Fibroblast of upper back skin (primary cell): ENCODE data around the gene TRIM2.
"Not testable (repeated sequence)": the region's sequence is repeated elsewhere in the genome, so short reads cannot be mapped to it uniquely, and the experiment has no call there.

Experiments
- DNase-seq: peaks from one replicate; pipeline ENCODE4 v3.0.0-alpha.2; 2013

Gene TRIM2

DNA sequence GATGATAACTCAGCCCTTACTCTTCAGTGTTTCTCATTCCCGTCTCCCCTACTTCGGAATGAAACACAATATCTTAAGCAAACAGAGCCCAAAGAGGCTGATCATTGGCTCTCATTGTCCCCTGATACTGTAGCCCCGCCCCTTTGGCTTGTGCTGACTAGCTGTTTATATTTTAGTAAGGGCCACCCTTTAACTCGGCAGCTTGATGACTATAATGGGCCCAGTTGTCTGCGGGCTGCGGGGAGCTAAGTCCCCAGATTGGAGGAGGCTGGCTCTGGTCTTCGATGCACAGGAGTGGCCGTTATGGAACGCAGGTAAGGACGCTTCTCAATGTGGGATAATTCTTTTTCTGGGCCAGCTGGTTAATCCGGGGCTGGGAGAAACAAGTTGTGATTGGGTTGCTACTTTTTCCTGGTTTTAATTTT, at the start of gene TRIM2:
TRIM2 (plus strand) TSS at position 197 of the 425 bp plus-strand sequence; CDS start at position 285, 88 bp downstream.
- DNase-seq, result peak; percentile 70

DNA sequence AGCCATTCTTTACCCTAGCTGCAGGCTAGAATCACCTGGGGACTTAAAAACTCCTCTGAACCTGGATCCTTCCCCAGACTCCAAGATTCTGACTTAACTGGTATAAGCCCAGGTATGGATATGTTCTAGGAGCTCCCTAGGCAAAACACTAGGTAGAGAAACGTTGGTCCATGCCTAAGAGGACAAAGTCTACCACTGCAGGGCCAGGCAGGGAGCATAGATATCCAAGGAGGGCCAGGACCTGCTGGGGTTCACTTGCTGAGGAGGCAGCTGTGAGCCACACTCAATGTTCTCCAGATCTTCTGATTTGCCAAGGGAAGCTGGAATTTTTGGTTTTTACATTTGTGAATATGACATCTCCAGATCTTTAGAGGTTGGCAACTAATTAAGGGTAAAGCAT, 48.6 kb upstream of the TRIM2 start:
- no peak for DNase-seq

DNA sequence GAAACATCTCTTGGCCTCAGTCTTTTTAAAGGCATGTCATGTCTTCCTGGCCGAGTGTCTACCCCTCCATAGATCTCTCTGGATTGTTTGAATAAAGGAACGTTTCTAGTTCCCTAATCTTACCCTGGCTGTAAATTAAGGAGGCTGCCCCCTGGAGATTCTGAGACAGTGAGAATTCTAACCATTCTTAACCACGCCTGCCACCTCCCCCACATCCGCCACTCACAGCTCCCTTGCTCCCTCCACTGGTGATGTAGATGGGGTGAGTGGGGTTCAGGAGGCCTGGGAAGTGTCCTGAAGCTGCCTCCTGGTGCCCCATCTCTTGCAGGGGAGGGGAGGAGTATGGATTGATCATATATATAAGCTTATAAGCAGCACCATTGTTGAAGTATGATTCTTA, 48.0 kb upstream of the TRIM2 start:
- peak; percentile 68 for DNase-seq

DNA sequence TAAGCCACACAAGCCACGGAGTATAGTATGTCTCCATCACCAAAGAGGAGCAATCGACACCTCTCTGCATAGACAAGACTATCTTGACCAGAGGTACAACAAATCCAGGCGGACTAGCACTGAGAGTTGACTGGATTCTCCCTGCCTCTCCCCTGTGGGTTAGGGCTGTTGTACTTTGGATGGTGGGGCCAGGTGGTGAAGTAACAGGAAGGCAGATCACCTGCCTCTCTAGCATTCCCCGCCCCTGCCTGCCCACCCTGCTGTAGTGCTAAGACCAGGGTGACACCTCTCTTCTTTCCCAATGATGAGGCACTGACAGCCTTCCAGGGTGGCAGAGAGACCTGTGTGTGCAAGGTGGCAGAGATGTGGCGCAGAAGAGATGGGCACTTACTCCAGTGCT, 47.5 kb upstream of the TRIM2 start:
- DNase-seq, result no peak

DNA sequence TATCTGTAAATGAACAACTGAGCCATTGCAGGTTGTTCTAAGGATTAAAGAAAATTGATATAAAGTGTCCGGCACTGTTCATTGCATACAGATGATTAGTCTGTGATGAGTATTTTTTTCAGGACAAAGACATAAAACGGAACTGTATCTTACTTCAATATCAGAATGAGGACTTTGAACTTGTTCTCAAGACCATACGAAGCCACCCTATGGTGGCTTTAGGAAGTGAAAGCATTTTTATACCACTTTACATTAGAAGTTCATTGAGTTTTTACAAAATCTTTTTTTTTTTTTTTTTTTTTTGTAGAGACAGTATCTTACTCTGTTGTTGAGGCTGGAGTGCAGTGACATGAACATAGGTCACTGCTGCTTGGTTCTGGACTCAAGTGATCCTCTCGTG, 45.2 kb upstream of the TRIM2 start:
- DNase-seq, result peak; percentile 13

- DNase-seq, result peak; percentile 86
These were observed 44.5 kb upstream of the TRIM2 start for GRCh38 chr4:153159728-153160221.

DNA sequence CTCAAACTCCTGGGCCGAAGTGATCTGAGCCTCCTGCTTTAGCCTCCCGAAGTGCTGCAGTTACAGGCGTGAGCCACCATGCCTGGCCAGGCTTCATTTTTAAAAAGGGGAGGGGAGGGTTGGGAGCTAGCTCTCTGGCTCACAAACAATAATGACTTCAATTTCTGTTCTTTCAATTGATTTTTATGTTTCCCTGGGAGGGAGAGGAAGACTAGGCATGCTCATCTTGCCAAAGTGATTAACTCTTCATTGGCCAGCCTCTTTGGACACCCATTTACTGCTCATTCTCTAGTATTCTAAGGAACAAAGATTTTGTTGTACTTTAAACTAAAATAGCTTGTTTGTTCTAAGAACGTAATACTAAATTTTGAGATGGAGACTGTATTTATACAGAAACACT, 43.4 kb upstream of the TRIM2 start:
- DNase-seq, result no peak

GRCh38 chr4:153161226-153161963, 42.8 kb upstream of the TRIM2 start:
- DNase-seq, result peak; percentile 63

DNA sequence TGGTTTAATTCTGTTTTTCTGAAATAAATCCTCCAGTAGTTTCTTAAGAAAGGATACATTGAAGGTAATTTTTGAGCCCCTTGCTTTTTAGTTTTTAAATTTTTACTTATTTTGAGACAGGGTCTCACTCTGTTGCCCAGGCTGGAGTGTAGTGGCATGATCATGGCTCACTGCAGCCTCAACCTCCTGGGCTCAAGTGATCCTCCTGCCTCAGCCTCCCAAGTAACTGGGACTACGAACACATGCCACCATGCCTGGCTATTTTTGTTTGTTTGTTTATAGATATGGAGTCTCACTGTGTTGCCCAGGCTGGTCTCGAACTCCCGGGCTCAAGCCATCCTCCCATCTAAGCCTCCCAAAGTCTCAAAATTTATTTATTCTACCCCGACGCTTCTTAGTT, 39.0 kb upstream of the TRIM2 start:
- not testable (repeated sequence) for DNase-seq

- DNase-seq, result peak; percentile 73
These were observed 37.3 kb upstream of the TRIM2 start for GRCh38 chr4:153166716-153167501.

DNA sequence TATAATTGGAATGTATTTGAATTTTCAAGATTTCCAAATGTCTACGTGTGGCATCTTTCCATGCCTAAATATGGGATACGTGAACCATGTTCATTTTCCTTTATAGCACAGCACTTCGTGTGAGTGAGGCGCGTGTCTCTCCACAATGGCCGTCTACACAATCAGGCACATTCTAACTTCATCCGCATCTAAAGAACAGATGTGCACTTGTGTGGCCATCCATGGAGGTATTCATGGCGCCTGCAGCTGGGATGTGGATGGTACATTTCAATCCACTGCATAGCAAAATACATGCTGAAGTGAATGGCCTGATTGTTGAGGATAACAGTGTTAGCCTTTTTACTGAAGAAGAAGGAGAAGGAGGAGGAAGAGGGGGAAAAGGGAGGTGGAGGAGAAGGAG, 34.5 kb upstream of the TRIM2 start:
- DNase-seq, result no peak

GRCh38 chr4:153170407-153170806, 33.8 kb upstream of the TRIM2 start:
- no peak for DNase-seq

DNA sequence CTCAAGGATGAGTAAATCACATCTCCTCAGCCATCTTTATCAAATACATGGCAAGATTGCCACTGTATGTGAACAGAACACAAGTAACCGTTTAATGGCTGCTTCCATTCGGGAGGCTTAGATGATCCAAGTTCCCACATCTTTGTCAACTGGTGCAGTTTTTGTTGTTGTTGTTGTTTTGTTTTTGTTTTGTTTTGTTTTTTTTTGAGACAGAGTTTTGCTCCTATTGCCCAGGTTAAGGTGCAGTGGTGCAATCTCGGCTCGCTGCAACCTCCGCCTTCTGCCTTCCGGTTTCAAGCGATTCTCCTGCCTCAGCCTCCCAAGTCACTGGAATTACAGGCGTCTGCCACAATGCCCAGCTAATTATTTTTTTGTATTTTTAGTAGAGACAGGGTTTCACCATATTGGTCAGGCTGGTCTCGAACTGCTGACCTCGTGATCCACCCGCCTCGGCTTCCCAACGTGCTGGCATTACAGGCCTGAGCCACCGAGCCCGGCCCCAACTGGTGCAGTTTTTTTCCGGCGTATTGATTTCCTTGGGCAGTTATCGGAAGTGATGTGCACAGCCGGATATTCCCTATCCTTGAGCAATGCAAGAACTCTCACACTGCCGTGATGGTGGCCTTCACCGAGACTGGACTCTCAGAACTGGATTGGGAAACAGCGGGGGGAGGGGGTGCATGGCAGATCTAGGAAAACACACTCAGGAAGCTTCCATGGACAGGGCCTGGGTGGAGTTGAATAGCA, 29.2 kb upstream of the TRIM2 start:
- DNase-seq, result no peak

GRCh38 chr4:153176938-153177337, 27.3 kb upstream of the TRIM2 start:
- DNase-seq, result no peak

DNA sequence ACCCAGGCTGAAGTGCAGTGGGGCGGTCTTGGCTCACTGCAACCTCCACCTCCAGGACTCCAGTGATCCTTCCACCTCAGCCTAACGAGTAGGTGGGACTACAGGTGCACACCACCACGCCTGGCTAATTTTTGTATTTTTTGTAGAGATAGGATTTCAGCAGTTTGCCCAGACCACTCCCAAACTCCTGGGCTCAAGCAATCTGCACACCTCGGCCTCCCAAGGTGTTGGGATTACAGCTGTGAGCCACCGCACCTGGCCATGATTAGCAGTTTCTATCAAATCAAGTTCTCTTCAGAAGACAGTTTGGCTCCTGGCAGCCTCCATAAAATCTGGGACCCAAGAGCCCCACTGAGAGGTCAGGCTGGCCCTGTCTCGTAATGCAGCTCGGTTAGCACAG, 26.4 kb upstream of the TRIM2 start:
- DNase-seq, result no peak

DNA sequence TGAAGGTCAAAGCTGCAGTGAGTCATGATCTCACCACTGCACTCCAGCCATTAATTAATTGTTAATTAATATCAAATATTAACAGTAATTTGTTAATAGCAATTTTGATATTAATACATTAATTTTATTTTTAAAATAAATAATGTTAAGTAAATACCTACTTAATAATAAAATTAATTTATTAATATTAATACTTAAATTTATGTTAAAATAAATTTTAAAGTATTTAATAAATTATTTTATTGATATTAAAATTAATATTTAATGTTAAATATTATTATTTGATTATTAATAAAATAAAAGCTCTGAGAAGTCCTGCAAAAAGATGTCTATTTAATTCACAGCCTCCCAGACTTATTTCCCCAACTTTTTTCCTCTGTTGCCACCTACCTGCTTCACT, 25.1 kb upstream of the TRIM2 start:
- no peak for DNase-seq

DNA sequence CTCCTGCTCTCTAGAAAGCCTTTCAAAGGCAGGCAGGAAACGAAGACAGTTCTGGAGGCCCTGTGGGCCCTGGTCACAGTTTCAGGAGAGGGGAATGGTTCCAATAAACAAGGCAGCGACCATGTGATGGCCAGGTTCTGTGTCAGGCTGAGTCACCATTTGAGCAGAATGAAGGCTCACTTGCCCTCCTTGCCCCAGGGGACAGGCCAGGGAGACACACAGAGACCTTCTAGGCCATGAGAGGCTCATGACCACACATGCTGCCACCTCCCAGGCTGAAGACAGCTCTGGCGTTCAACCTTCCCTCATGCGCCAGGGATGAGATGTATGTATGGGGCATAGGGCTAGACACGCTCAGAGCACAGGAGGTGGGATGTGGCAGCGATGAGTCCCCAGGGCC, 22.9 kb upstream of the TRIM2 start:
- no peak for DNase-seq

DNA sequence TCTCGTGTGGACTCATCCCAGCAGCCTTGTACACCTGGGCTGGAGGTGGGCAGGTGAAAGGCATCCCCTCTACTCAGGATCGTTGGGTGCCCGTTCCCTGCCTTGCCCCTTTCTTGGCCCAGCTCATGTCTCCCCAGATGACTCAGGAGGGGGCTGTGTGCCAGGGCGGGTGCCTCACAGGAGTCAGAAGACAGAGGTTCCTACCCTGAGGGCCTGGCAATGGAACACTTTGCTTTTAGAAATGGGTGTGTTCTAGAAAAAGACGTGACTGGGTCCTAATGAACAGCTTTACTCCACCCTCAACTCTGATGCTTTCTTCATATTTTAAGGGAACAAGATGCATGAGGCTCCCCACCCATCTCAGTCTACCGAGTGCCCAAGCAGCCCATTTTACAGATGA, 22.5 kb upstream of the TRIM2 start:
- DNase-seq, result no peak

- no peak for DNase-seq
These were observed 21.1 kb upstream of the TRIM2 start for GRCh38 chr4:153183146-153183545.

DNA sequence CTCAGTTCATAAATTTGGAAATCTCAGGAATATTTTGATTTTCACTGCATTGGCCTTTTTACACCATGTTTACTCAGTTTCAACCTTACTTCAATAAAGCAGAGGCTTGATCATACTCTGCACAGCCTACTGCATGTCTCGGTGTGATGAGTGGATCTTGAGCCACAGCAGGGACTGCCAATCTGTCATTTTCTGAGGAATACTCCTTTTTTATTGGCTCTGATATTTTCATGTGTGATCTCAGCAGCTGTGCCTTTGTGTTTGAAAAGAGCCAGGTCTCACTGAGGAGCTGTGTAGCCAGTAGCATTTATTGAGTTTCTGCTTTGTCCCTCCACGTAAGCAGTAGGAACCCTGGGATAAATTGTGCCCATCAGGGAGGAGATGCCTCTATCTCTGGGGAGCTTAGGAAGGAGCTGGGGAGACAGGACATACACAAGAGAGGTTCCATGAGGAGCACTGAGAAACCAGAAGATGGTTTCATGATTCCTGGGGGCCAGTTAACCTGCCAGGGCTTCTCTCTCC, 18.9 kb upstream of the TRIM2 start:
- DNase-seq, result no peak

- DNase-seq, result no peak
These were observed 18.1 kb upstream of the TRIM2 start for GRCh38 chr4:153186046-153186728.

DNA sequence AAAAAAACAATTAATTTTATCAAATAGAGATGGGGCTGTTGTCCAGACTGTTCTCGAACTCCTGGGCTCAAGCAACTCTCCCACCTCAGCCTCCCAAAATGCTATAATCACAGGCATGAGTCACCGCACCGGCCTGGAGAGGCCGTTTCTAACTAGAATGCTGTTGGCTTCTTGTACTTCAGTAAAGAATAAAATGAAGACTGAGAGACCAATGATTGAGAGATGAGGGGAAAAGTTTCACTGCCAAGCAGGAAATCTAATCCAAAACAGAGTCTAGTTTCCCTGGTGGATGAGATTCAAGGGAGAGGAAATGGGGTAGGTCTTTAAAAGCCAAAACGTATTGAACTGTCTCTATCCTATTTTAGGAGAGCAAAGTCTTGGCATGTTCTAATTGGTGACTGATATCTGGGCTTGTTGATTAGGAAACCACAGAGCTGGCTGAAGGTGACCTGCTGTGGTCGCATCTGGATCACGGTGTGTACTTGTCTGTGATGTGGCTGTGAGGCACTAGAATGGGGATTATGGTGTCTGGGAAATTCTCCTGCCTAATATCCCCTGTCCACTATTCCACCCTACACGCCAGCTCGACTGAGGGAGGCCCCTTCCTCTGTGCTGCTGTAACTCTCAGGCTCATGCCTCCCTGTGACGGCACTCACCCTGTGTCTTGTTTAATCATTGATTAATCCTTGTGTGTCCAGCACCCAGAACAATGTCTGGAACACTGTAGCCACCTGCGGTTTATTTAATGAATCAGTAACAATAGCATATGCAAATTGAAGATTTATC, 15.0 kb upstream of the TRIM2 start:
- peak; percentile 64 for DNase-seq
